ENCODE data around the gene WNT5B.
"Not testable (repeated sequence)": the region's sequence is repeated elsewhere in the genome, so short reads cannot be mapped to it uniquely, and the experiment has no call there.

WNT5B gene

DNA sequence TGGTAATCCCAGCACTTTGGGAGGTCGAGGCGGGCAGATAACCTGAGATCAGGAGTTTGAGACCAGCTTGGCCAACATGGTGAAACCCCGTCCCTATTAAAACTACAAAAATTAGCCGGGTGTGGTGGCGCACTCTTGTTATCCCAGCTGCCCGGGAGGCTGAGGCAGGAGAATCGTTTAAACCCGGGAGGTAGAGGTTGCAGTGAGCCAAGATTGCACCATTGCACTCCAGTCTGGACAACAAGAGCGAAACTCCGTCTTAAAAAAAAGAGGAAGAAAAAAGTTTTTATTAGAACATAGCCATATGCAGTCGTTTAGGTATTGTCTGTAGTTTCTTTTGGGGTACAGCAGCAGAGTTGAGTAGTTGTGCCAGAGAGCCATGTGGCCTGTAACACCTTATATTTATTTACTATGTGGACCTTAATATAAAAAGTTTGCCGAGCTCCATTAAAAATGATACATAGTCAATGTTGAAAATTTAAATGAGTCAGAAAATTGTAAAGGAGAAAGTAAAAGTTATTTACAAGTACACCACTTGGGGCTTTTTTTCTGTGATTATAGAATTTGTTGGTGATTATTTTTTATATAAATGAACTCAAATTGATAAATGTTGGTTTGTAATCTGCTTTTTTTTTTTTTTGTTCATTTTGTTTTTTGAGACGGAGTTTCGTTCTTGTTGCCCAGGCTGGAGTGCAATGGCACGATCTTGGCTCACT is 64.0 kb downstream of the WNT5B start:
- peak; percentile 29 to 42 for DNase-seq

DNA sequence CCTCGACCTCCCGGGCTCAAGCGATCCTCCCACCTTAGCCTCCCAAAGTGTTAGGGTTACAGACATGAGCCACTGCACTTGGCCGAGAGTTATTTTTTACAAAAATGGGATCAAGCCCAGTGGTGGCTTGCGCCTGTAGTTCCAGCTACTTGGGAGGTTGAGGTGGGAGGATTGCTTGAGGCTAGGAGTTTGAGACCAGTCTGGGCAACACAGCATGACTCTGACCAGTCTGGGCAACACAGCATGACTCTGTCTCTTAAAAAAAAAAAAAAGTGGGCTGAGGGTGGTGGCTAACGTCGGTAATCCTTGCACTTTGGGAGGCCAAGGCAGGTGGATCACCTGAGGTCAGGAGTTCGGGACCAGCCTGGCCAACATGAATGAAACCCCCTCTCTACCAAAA is 66.1 kb downstream of the WNT5B start:
- not testable (repeated sequence) for DNase-seq

DNA sequence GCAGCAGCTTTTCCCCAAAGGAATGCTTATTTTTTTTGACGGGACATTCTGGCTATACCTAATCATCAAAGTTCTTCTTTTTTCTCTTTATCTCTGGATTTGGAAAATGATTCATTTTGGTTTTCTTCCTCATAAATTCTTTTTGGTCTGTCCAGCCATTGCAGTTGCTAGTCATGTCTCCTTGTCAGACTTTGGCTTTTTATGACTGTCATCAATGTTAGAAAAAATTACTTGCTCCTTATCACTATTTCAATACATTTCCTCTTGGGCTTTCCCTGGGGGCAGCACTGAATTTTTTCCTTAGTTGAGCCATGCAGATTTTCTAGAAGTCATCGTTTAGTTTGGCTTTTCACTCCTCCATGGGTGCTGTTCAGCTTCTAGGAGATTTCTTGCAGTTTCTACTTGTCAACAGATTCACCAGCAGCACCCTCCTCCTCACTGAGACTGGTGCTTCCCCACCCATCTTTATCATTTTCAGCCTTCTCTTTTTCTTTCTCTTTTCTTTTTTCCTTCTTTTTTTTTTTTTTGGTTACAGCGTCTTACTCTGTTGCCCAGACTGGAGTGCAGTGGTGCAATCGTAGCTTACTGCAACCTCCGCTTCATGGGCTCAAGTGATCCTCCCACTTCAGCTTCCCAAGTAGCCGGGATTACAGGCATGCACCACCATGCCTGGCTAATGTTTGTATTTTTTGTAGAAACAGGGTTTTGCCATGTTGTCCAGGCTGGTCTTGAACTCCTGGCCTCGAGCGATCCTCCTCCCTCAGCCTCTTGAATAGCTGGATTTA is 67.0 kb downstream of the WNT5B start:
- no peak for DNase-seq

DNA sequence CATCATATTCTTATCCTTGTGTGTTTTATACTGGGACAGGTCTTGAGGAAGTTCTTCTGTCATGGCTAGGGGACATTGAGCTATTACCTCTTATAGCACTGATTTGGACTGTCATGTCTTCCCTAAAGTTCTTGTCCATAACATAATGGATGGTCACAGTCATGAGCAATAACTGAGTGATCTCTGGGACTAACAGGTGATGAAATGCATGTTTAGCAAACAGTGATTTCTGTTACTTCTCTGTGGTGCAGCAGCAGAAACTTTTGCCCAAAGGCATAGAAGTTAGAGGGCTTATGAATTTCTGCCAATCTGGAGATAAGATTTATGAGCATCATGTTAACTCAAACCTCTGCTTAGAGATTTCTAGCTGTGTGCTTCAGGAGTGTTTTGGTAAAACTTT is 67.8 kb downstream of the WNT5B start:
- no peak for DNase-seq

Data from Kasumi-1 (cell line).